ENCODE measurements around the gene RNF126.

DNA sequence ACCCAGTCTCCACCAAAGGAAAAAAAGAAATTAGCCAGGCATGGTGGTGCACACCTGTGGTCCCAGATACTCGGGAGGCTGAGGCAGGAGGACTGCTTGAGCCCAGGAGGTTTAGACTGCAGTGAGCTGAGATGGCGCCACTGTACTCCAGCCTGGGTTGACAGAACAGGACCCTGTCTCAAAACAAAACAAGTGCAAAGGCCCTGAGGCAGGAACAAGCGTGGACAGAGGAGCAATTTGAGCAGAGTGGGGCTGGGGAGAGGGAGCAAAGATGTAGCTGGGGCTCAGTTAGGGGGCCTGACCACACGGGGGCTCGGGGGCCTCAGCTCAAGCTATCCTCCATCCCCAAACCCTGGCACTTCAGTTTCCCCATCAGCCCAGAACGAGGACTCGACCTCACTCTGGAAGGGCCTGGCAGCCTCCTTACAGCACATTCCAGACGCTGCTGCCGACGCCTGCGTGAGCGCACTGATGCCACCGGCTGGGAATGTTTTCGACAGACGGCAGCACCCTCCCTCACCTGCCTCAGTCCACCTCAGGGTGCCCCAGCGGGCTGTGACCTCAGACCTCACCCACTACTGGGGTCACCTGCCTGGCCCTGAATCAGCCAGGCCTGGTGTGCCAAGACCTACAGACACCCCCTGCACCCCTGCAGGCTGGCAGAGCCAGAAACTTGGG lies 27.9 kb downstream of the RNF126 start:
- TF ChIP-seq CTCF (conservative IDR thresholded peaks at IDR 0.05; ENCODE audit: low read depth, low read length) (no peak), EZH2 (IDR thresholded peaks at IDR 0.05; ENCODE audit: borderline replicate concordance, low read depth, low read length, poor library complexity, severe bottlenecking) (no peak)

All from A673 (cell line).